H1 (cell line): ENCODE results near the gene GCH1. TPM values are rescaled to one million over a fixed set of nuclear protein-coding genes. Genes with fewer than 3 reads are reported as not detected.

Experiments
- CTCF ChIA-PET: fragments of 300-600 bp; sonication (Branson Sonifier 250); formaldehyde crosslinking; loops from one replicate; lab custom pipeline; 2021; ENCODE audit not compliant: partially characterized antibody; lab: Charles Lee
- POLR2A ChIA-PET: fragments of 300-600 bp; sonication (Branson Sonifier 250); formaldehyde crosslinking; loops from one replicate; lab custom pipeline; 2021; ENCODE audit warnings: inconsistent platforms; ENCODE audit not compliant: partially characterized antibody; lab: Charles Lee
- DNase-seq, 2 experiments: peaks; one replicate each; pipeline versions ENCODE4 v3.0.0 to v3.0.0-alpha.2; 2010 to 2022; ENCODE audit warnings: low spot score in 2 of 2, low read depth in 1 of 2, mixed read lengths in 1 of 2
- FAIRE-seq: peaks from 2 replicates; lab custom pipeline; 2011; peaks lifted over from hg19 to GRCh38; lab: Jason Lieb, UNC
- H2AFZ ChIP-seq: 2 replicates; pipeline ENCODE4 v1.8.1; 2012; ENCODE audit warnings: low read length, inconsistent platforms
- H2AK5ac ChIP-seq: 2 replicates; pipeline ENCODE4 v1.6.1; 2013; ENCODE audit warnings: low read depth, low read length
- H2BK120ac ChIP-seq: replicated peaks from 2 replicates; pipeline ENCODE3; 2013; ENCODE audit warnings: low read depth, low read length, inconsistent platforms
- H2BK12ac ChIP-seq: 2 replicates; pipeline ENCODE4 v1.6.1; 2013; ENCODE audit warnings: low read depth, low read length
- H2BK15ac ChIP-seq: 2 replicates; pipeline ENCODE4 v1.6.1; 2013; ENCODE audit warnings: low read length
- H2BK20ac ChIP-seq: 2 replicates; pipeline ENCODE4 v1.6.1; 2013; ENCODE audit warnings: low read length
- H2BK5ac ChIP-seq: 2 replicates; pipeline ENCODE4 v1.6.1; 2013; ENCODE audit warnings: low read depth, low read length
- H3K14ac ChIP-seq: 2 replicates; pipeline ENCODE4 v1.6.1; 2013; ENCODE audit warnings: inconsistent platforms; ENCODE audit not compliant: insufficient read length
- H3K18ac ChIP-seq: 2 replicates; pipeline ENCODE4 v1.6.1; 2013; ENCODE audit warnings: low read length; ENCODE audit errors: extremely low read depth
- H3K23ac ChIP-seq: 2 replicates; pipeline ENCODE4 v1.6.1; 2013; ENCODE audit warnings: inconsistent platforms; ENCODE audit not compliant: insufficient read length
- H3K23me2 ChIP-seq: 2 replicates; pipeline ENCODE4 v1.6.1; 2013; ENCODE audit warnings: low read depth, low read length
- H3K27ac ChIP-seq: 2 replicates; pipeline ENCODE4 v1.6.1; 2011; ENCODE audit warnings: low read depth, low read length, inconsistent platforms
- H3K27me3 ChIP-seq, 4 experiments: replicated peaks in 1 of 4; 1 replicate in 1 of 4; 2 replicates in 3 of 4; pipeline versions ENCODE4 v1.6.1 to v1.8.1; 2011 to 2013; ENCODE audit warnings: low read length in 3 of 4, mild to moderate bottlenecking in 3 of 4, inconsistent platforms in 2 of 4, mixed read lengths in 2 of 4, moderate library complexity in 1 of 4; ENCODE audit not compliant: control insufficient read depth in 3 of 4, insufficient read depth in 3 of 4; ENCODE audit errors: extremely low read depth in 1 of 4
- H3K36me3 ChIP-seq, 4 experiments: 2 replicates each; pipeline versions ENCODE4 v1.6.1 to v1.8.1; 2011 to 2013; ENCODE audit warnings: mild to moderate bottlenecking in 4 of 4, low read length in 3 of 4, moderate library complexity in 2 of 4, control low read depth in 1 of 4, inconsistent platforms in 1 of 4; ENCODE audit not compliant: insufficient read depth in 4 of 4, control insufficient read depth in 2 of 4
- H3K4ac ChIP-seq: replicated peaks from 2 replicates; pipeline ENCODE3; 2013; ENCODE audit warnings: low read length, low read depth, mixed read lengths, inconsistent platforms; ENCODE audit not compliant: insufficient read length
- H3K4me1 ChIP-seq, 4 experiments: replicated peaks in 1 of 4; 1 replicate in 1 of 4; 2 replicates in 3 of 4; pipeline versions ENCODE4 v1.6.1 to v1.8.1; 2011 to 2013; ENCODE audit warnings: low read length in 3 of 4, inconsistent platforms in 2 of 4, mixed read lengths in 1 of 4; ENCODE audit not compliant: insufficient read depth in 4 of 4, control insufficient read depth in 3 of 4
- H3K4me2 ChIP-seq, 2 experiments: 2 replicates each; pipeline versions ENCODE4 v1.6.1 to v1.8.1; 2011 to 2013; ENCODE audit warnings: low read depth in 2 of 2, low read length in 2 of 2, control low read depth in 1 of 2, inconsistent platforms in 1 of 2, mild to moderate bottlenecking in 1 of 2; ENCODE audit not compliant: insufficient read depth in 1 of 2
- H3K4me3 ChIP-seq, 4 experiments: fragments of 200-600, 300-600 bp in 1 of 4; sonication (generic), shearing (Covaris generic), sonication (Bioruptor Twin) in 1 of 4; 2 replicates each; pipeline versions ENCODE4 v1.5.1 to v1.8.1; 2011 to 2016; ENCODE audit warnings: low read length in 4 of 4, low read depth in 3 of 4, control low read depth in 2 of 4, inconsistent platforms in 2 of 4, mild to moderate bottlenecking in 2 of 4, mixed read lengths in 1 of 4, moderate library complexity in 1 of 4; ENCODE audit not compliant: insufficient read depth in 2 of 4; ENCODE audit errors: extremely low read depth in 1 of 4
- H3K56ac ChIP-seq: replicated peaks from 2 replicates; pipeline ENCODE3; 2013; ENCODE audit warnings: low read depth, mild to moderate bottlenecking, mixed read lengths, low read length, inconsistent platforms; ENCODE audit not compliant: insufficient read length
- H3K79me1 ChIP-seq: 2 replicates; pipeline ENCODE4 v1.6.1; 2013; ENCODE audit warnings: low read depth, low read length, control low read depth
- H3K79me2 ChIP-seq, 2 experiments: 2 replicates each; pipeline versions ENCODE4 v1.6.1 to v1.8.1; 2012 to 2013; ENCODE audit warnings: low read length in 2 of 2, mild to moderate bottlenecking in 2 of 2, inconsistent platforms in 1 of 2; ENCODE audit not compliant: insufficient read depth in 2 of 2, control insufficient read depth in 1 of 2
- H3K9ac ChIP-seq, 4 experiments: replicated peaks in 1 of 4; 1 replicate in 1 of 4; 2 replicates in 3 of 4; pipeline versions ENCODE4 v1.6.1 to v1.8.1; 2011 to 2013; ENCODE audit warnings: low read depth in 3 of 4, low read length in 3 of 4, control low read depth in 2 of 4, mild to moderate bottlenecking in 2 of 4, moderate library complexity in 2 of 4, inconsistent platforms in 1 of 4; ENCODE audit errors: extremely low read depth in 1 of 4
- H3K9me3 ChIP-seq, 2 experiments: 2 replicates each; pipeline versions ENCODE4 v1.6.1 to v1.8.1; 2012 to 2013; ENCODE audit warnings: mild to moderate bottlenecking in 2 of 2, moderate library complexity in 2 of 2, control low read depth in 1 of 2, inconsistent platforms in 1 of 2, low read depth in 1 of 2, low read length in 1 of 2, mixed read lengths in 1 of 2; ENCODE audit not compliant: insufficient read depth in 2 of 2
- H4K20me1 ChIP-seq, 2 experiments: replicated peaks in 1 of 2; 2 replicates each; pipeline versions ENCODE3 to v1.8.1; 2011 to 2013; ENCODE audit warnings: inconsistent platforms in 2 of 2, low read length in 2 of 2, mild to moderate bottlenecking in 1 of 2; ENCODE audit not compliant: insufficient read depth in 2 of 2, control insufficient read depth in 1 of 2
- H4K5ac ChIP-seq: 2 replicates; pipeline ENCODE4 v1.6.1; 2013; ENCODE audit warnings: low read length, low read depth, mixed read lengths, inconsistent platforms; ENCODE audit not compliant: insufficient read length
- H4K8ac ChIP-seq: 2 replicates; pipeline ENCODE4 v1.8.0; 2013; ENCODE audit warnings: mild to moderate bottlenecking, moderate library complexity, low read length, inconsistent platforms; ENCODE audit not compliant: insufficient read depth; ENCODE audit errors: extremely low read depth
- H4K91ac ChIP-seq: replicated peaks from 2 replicates; pipeline ENCODE3; 2013; ENCODE audit warnings: low read length, mixed read lengths, inconsistent platforms; ENCODE audit not compliant: insufficient read length
- CTCF ChIP-seq, 3 experiments: IDR thresholded peaks; 1 replicate in 2 of 3; 2 replicates in 1 of 3; pipeline versions ENCODE4 v1.5.1 to v1.6.1; 2011; ENCODE audit warnings: low read length in 3 of 3, mild to moderate bottlenecking in 3 of 3, inconsistent platforms in 2 of 3, low read depth in 1 of 3, moderate library complexity in 1 of 3; ENCODE audit not compliant: insufficient read depth in 1 of 3; ENCODE audit errors: control extremely low read depth in 1 of 3
- EP300 ChIP-seq, 2 experiments: IDR thresholded peaks; 1 replicate in 1 of 2; 2 replicates in 1 of 2; pipeline ENCODE4 v1.6.1; 2011 to 2012; ENCODE audit warnings: low read depth in 2 of 2, low read length in 2 of 2, mild to moderate bottlenecking in 2 of 2, borderline replicate concordance in 1 of 2, inconsistent platforms in 1 of 2, moderate library complexity in 1 of 2
- FOSL1 ChIP-seq: IDR thresholded peaks from 2 replicates; pipeline ENCODE4 v1.6.1; 2011; ENCODE audit warnings: mild to moderate bottlenecking, low read depth, low read length, moderate library complexity; ENCODE audit not compliant: insufficient read depth
- GABPA ChIP-seq: IDR thresholded peaks from 2 replicates; pipeline ENCODE4 v1.6.1; 2011; ENCODE audit warnings: mild to moderate bottlenecking, low read length, moderate library complexity, borderline replicate concordance; ENCODE audit not compliant: insufficient read depth
- NANOG ChIP-seq: IDR thresholded peaks from 2 replicates; pipeline ENCODE4 v1.6.1; 2011; ENCODE audit warnings: low read length, low read depth, mild to moderate bottlenecking, inconsistent platforms; ENCODE audit not compliant: insufficient read depth, poor library complexity, severe bottlenecking
- POU5F1 ChIP-seq: IDR thresholded peaks from 2 replicates; pipeline ENCODE4 v1.6.1; 2011; ENCODE audit warnings: low read depth, mild to moderate bottlenecking, low read length, moderate library complexity
- RFX5 ChIP-seq: IDR thresholded peaks from 2 replicates; pipeline ENCODE4 v1.6.1; 2011; ENCODE audit warnings: low read depth, low read length, improper control_type of control experiment, borderline replicate concordance
- SAP30 ChIP-seq: fragments of 300-600 bp; sonication (generic); IDR thresholded peaks from 2 replicates; pipeline ENCODE4 v1.7.1; 2012; ENCODE audit warnings: low read length, moderate library complexity, mild to moderate bottlenecking, inconsistent platforms; ENCODE audit not compliant: insufficient read depth, insufficient replicate concordance
- SIRT6 ChIP-seq: IDR thresholded peaks from one replicate; pipeline ENCODE4 v1.7.1; 2012; ENCODE audit warnings: low read length, inconsistent platforms
- SP2 ChIP-seq: IDR thresholded peaks from 2 replicates; pipeline ENCODE4 v1.6.1; 2012; ENCODE audit warnings: mild to moderate bottlenecking, low read length, inconsistent platforms
- TBP ChIP-seq: IDR thresholded peaks from 2 replicates; pipeline ENCODE4 v1.6.1; 2011; ENCODE audit warnings: low read depth, low read length, improper control_type of control experiment
- WGBS, 2 experiments: shearing (Covaris generic) in 1 of 2; methylation state at CpG; one replicate each; pipeline versions ENCODE4 v1.1.6 to v1.1.7; 2013 to 2015; ENCODE audit warnings: low lambda C conversion rate in 2 of 2, mixed read lengths in 2 of 2, inconsistent platforms in 1 of 2, low coverage in 1 of 2, missing lambda C conversion rate in 1 of 2; ENCODE audit not compliant: insufficient replicate concordance in 2 of 2, insufficient coverage in 1 of 2, insufficient read length in 1 of 2; ENCODE audit errors: extremely low coverage in 1 of 2, missing lambda C conversion rate in 1 of 2; 5-methylcytosine and 5-hydroxymethylcytosine counted together
- polyA plus RNA-seq, 7 experiments: library from polyadenylated mRNA; depleted of rRNA in 3 of 7; stranded (reverse) in 5 of 7; unstranded in 2 of 7; fragments of >200 nt in 5 of 7; fragments of 200-250 nt in 2 of 7; gene quantifications; 1 replicate in 5 of 7; 2 replicates in 1 of 7; 4 replicates in 1 of 7; pipeline versions ENCODE4 v1.2.1 to v1.2.3, GENCODE V29; 2011 to 2013; ENCODE audit warnings: missing spikeins in 2 of 7, mixed read lengths in 2 of 7
- total RNA-seq: library from RNA; stranded (reverse); fragmentation: NEBNext Ultra II Directional; extraction: Animal tissue kit (Norgen Biotek cat#: 25700); gene quantifications from 2 replicates; pipeline ENCODE4 v1.2.1, GENCODE V29; 2021

The GCH1 gene
- total and polyA plus RNA-seq, 2 of the 8 experiments (the other 6 are each of a cell fraction or from before 2014, with no cell fraction given): 7.3 to 7.9 TPM

- no peaks in the 10 kb centered on the region for H3K79me2 ChIP-seq
- no peak overlapping the region for H3K23ac ChIP-seq
- no peak overlapping the region for H3K56ac ChIP-seq
- POLR2A ChIA-PET: interaction anchor here (1.5 kb wide), 1 partner anchor 63 kb away, joined by 4 read pairs; no protein-coding TSS in a partner anchor
- no peak overlapping the region for H3K9ac ChIP-seq
- CTCF ChIA-PET: interaction anchor here (1.1 to 2.1 kb wide), 4 partner anchors 9 to 63 kb away, joined by 3 to 5 read pairs (median 4); no protein-coding TSS in a partner anchor
- no peaks in the 10 kb centered on the region for H3K9me3 ChIP-seq
- H2BK5ac ChIP-seq: no peak overlapping the region
- no peak overlapping the region for H3K4me2 ChIP-seq
- no peak overlapping the region for H3K27ac ChIP-seq
- H4K20me1 ChIP-seq: no peaks in the 10 kb centered on the region
- no peak overlapping the region for H2BK20ac ChIP-seq
- H4K8ac ChIP-seq: no peak overlapping the region
- DNase-seq (no peak), FAIRE-seq (no peak)
- no peak overlapping the region for H2AFZ ChIP-seq
- H4K91ac ChIP-seq: no peak overlapping the region
- H3K27me3 ChIP-seq: no peaks in the 10 kb centered on the region
- 89% methylated on average over 3 of the region's 3 CpGs; no CpG with 5 or more reads in 1 of the 2 experiments for whole genome bisulfite sequencing, 2 experiments
- no peak overlapping the region for H3K14ac ChIP-seq
- no peaks in the 10 kb centered on the region for H3K36me3 ChIP-seq
- H4K5ac ChIP-seq: no peak overlapping the region
- H2BK120ac ChIP-seq: no peak overlapping the region
- no peak overlapping the region for H2AK5ac ChIP-seq
- H3K79me1 ChIP-seq: no peaks in the 10 kb centered on the region
- no peak overlapping the region for H2BK12ac ChIP-seq
- H3K4me3 ChIP-seq: no peak overlapping the region
- no peak overlapping the region for H3K18ac ChIP-seq
- H2BK15ac ChIP-seq: no peak overlapping the region
- H3K4me1 ChIP-seq: no peaks in the 10 kb centered on the region
- no peak overlapping the region for H3K4ac ChIP-seq
- no peaks in the 10 kb centered on the region for H3K23me2 ChIP-seq
- no peak for TF ChIP-seq SP2
- no peak for TF ChIP-seq POU5F1
- TF ChIP-seq CTCF (IDR thresholded peaks at IDR 0.05; ENCODE audit: control extremely low read depth in 1 of 3, insufficient read depth in 1 of 3, low read depth in 1 of 3, low read length in 3 of 3): no peak
- no peak for TF ChIP-seq SAP30
- no peak for TF ChIP-seq SIRT6
- no peak for TF ChIP-seq TBP
- no peak for TF ChIP-seq FOSL1
- no peak for TF ChIP-seq RFX5
- no peak for TF ChIP-seq EP300 (IDR thresholded peaks at IDR 0.05; ENCODE audit: borderline replicate concordance in 1 of 2, low read depth in 2 of 2, low read length in 2 of 2)
- no peak for TF ChIP-seq GABPA
- TF ChIP-seq NANOG: no peak
Measured at GRCh38 chr14:54840336-54840735, 62.3 kb downstream of the GCH1 start.
